CD4-positive, alpha-beta T cell (primary cell): ENCODE data around the gene HESX1. TPM values are rescaled to one million over a fixed set of nuclear protein-coding genes. Genes with fewer than 3 reads are reported as not detected.

Experiments used
- ATAC-seq: fragments of 200-7000 bp; cut with Tn5 transposase; one replicate; pipeline ENCODE4 v1.10.0; 2022; ENCODE audit warnings: mild to moderate bottlenecking; ENCODE audit not compliant: poor library complexity
- CTCF ChIA-PET: fragments of 350-600 bp; sonication (Branson Sonifier 250); formaldehyde crosslinking; loops from one replicate; lab custom pipeline; 2021; ENCODE audit warnings: antibody characterized with exemption, inconsistent platforms; lab: Charles Lee
- POLR2A ChIA-PET: fragments of 350-600 bp; sonication (Branson Sonifier 250); formaldehyde crosslinking; loops from one replicate; lab custom pipeline; 2021; ENCODE audit warnings: antibody characterized with exemption, inconsistent platforms; lab: Charles Lee
- DNase-seq, 14 experiments: peaks; one replicate each; pipeline ENCODE4 v3.0.0-alpha.2; 2013 to 2020; ENCODE audit warnings: mixed read lengths in 2 of 14
- H3K27ac ChIP-seq, 2 donors: one replicate each; pipeline versions ENCODE4 v1.5.1 to v1.7.0; 2013; ENCODE audit warnings: low read length in 2 of 2, low read depth in 1 of 2, mild to moderate bottlenecking in 1 of 2
- H3K27me3 ChIP-seq, 2 experiments: 1 replicate in 1 of 2; 2 replicates in 1 of 2; pipeline versions ENCODE4 v1.6.1 to v1.7.0; 2013; ENCODE audit warnings: low read length in 2 of 2, control low read depth in 1 of 2, mild to moderate bottlenecking in 1 of 2, moderate library complexity in 1 of 2; ENCODE audit not compliant: insufficient read depth in 2 of 2, control insufficient read depth in 1 of 2
- H3K36me3 ChIP-seq: one replicate; pipeline ENCODE4 v1.6.1; 2013; ENCODE audit warnings: low read length, control low read depth; ENCODE audit not compliant: insufficient read depth
- H3K4me1 ChIP-seq: one replicate; pipeline ENCODE4 v1.6.1; 2013; ENCODE audit warnings: low read length, control low read depth; ENCODE audit not compliant: insufficient read depth
- H3K4me3 ChIP-seq: one replicate; pipeline ENCODE4 v1.5.1; 2013; ENCODE audit warnings: mild to moderate bottlenecking, low read length, moderate library complexity
- H3K9me3 ChIP-seq, 2 experiments: 1 replicate in 1 of 2; 2 replicates in 1 of 2; pipeline versions ENCODE4 v1.6.1 to v1.7.0; 2013; ENCODE audit warnings: low read length in 2 of 2, mild to moderate bottlenecking in 2 of 2, control low read depth in 1 of 2, moderate library complexity in 1 of 2; ENCODE audit not compliant: control insufficient read depth in 1 of 2, insufficient read depth in 1 of 2
- H3K27ac Mint-ChIP-seq: one replicate; pipeline ENCODE4 v1.8.0; 2020; ENCODE audit warnings: mixed read lengths
- H3K27me3 Mint-ChIP-seq: one replicate; pipeline ENCODE4 v1.8.0; 2021; ENCODE audit warnings: mixed read lengths
- H3K36me3 Mint-ChIP-seq: one replicate; pipeline ENCODE4 v1.8.0; 2021; ENCODE audit warnings: low read depth, mixed read lengths
- H3K4me1 Mint-ChIP-seq: one replicate; pipeline ENCODE4 v1.8.0; 2021; ENCODE audit warnings: low read depth, mixed read lengths
- H3K4me3 Mint-ChIP-seq: one replicate; pipeline ENCODE4 v1.8.0; 2020; ENCODE audit warnings: mild to moderate bottlenecking, mixed read lengths
- H3K9me3 Mint-ChIP-seq: one replicate; pipeline ENCODE4 v1.8.0; 2020; ENCODE audit warnings: mixed read lengths
- intact Hi-C, 2 experiments: fragments of 100-400 bp; cut with DNase I in 1 of 2; cut with micrococcal nuclease in 1 of 2; formaldehyde crosslinking; loops; one replicate each; pipeline versions ENCODE4 v1.15.1 to v1.9.0; 2023 to 2025; cut with DNase I, micrococcal nuclease
- total RNA-seq, 174 experiments: library from RNA in 2 of 174; stranded (reverse) in 2 of 174; gene quantifications; one replicate each; pipeline ENCODE4 v1.2.3 and lab custom pipeline; 2021 to 2026
- TF ChIP-seq, protein P1 (sequence below): fragments of 200-600 bp; IDR thresholded peaks from one replicate; pipeline ENCODE4 v1.8.0; 2022; ENCODE audit warnings: antibody characterized with exemption, mild to moderate bottlenecking

Gene HESX1
- total RNA-seq, 2 experiments from 2014 or later: 0.39 TPM; not detected in 1

DNA sequence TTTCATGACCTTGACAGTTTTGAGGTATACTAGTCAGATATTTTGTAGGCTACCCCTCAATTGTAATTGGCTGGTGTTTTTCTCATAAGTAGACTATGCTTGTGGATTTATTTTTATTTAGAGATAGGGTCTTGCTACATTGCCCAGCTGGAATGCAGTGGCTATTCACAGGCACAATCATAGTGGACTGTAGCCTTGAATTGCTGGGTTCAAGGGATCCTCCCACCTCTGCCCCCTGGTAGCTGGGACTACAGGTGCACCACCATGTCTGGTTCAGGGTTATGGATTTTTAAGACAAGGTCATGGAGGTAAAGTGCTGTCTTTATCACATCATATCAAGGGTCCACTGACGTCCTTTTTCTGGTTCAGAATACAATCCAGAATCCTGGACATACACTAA lies 23.7 kb downstream of the HESX1 start:
- Histone ChIP-seq H3K36me3 (no peaks in the 10 kb centered on the region), H3K4me1 (no peaks in the 10 kb centered on the region), H3K27me3 (peaks cover 1 to 10% of the 10 kb centered on the region in 2 experiments), H3K9me3 (no peaks in the 10 kb centered on the region), H3K27ac (no peak overlapping the region), H3K4me3 (no peak overlapping the region)
- no peak for DNase-seq
- Mint-ChIP-seq H3K27ac (no peak overlapping the region), H3K4me1 (no peaks in the 10 kb centered on the region), H3K27me3 (peaks cover 31% of the 10 kb centered on the region), H3K4me3 (no peak overlapping the region), H3K36me3 (no peaks in the 10 kb centered on the region), H3K9me3 (no peaks in the 10 kb centered on the region)
- intact Hi-C loops: loop anchor here (10.0 kb wide), 3 partner anchors 259 to 649 kb away; partner anchors contain the start of gene PDE12 (in 1 of the 2)
- POLR2A ChIA-PET: no interaction called here
- ATAC-seq: no peak
- CTCF ChIA-PET: no interaction called here
- TF ChIP-seq, protein P1, sequence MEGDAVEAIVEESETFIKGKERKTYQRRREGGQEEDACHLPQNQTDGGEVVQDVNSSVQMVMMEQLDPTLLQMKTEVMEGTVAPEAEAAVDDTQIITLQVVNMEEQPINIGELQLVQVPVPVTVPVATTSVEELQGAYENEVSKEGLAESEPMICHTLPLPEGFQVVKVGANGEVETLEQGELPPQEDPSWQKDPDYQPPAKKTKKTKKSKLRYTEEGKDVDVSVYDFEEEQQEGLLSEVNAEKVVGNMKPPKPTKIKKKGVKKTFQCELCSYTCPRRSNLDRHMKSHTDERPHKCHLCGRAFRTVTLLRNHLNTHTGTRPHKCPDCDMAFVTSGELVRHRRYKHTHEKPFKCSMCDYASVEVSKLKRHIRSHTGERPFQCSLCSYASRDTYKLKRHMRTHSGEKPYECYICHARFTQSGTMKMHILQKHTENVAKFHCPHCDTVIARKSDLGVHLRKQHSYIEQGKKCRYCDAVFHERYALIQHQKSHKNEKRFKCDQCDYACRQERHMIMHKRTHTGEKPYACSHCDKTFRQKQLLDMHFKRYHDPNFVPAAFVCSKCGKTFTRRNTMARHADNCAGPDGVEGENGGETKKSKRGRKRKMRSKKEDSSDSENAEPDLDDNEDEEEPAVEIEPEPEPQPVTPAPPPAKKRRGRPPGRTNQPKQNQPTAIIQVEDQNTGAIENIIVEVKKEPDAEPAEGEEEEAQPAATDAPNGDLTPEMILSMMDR: no peak

DNA sequence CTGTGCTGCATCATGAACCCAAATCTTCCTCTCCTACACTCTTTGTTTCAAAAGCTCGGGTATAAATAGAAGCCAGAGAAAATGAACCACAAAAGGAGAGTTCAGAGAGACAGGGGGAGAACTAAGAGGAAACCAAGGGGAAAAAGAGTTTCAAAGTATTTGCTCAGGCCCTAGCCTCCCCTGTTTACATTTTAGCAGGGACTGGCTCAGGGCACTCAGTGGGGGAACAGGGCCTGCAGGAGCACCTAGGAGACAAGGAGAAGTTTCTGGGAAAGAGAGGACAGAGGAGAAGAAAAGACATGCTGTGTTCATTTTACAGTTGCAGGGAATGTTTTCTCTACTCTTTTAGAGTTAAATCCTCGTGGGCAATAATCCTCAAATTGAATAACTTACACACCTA lies 26.1 kb downstream of the HESX1 start:
- no peak overlapping the region for H3K4me3 Mint-ChIP-seq

DNA sequence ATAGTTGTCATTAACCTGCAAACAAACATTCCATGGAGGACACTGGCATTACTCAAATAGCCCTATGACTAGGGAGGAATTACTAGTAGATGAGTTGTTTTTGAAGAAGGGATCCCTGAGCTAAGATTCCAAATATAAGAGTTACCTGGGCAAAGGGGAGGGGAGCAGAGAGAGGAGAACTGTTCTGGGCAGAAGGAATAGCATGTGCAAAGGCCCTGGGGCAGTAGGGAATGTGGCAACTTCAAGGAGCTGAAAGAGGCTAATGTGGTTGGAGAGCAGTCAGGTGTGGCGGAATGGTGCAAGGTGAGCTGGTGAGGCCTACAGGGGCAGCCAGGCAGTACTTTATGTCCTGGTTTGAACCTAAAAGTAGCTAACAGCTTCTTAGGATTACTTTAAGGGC lies 28.8 kb downstream of the HESX1 start:
- no peak overlapping the region for H3K27ac Mint-ChIP-seq
- no peaks in the 10 kb centered on the region for H3K9me3 Mint-ChIP-seq
- H3K4me1 Mint-ChIP-seq: peaks cover 2% of the 10 kb centered on the region
- no peak overlapping the region for H3K4me3 Mint-ChIP-seq
- no peaks in the 10 kb centered on the region for H3K9me3 ChIP-seq
- H3K36me3 ChIP-seq: no peaks in the 10 kb centered on the region
- POLR2A ChIA-PET: interaction anchor here (1.1 to 1.2 kb wide), 2 partner anchors 56 to 385 kb away, joined by 3 to 4 read pairs; partner anchors contain the start of gene PDE12
- no peak overlapping the region for H3K4me3 ChIP-seq
- no peak overlapping the region for H3K27ac ChIP-seq
- H3K4me1 ChIP-seq: peaks cover 8% of the 10 kb centered on the region
- ATAC-seq (no peak), DNase-seq (no peak)
- no peaks in the 10 kb centered on the region for H3K36me3 Mint-ChIP-seq
- H3K27me3 ChIP-seq: peaks cover 27 to 39% of the 10 kb centered on the region in 2 experiments
- TF ChIP-seq, protein P1: no peak
- peaks cover 73% of the 10 kb centered on the region for H3K27me3 Mint-ChIP-seq
- intact Hi-C loops: loop anchor here (10.0 kb wide), 3 partner anchors 264 to 654 kb away; partner anchors contain the start of gene PDE12 (in 1 of the 2)
- CTCF ChIA-PET: interaction anchor here (0.8 to 1.6 kb wide), 3 partner anchors 23 to 89 kb away, joined by 3 to 4 read pairs (median 3); no protein-coding TSS in a partner anchor

More for the DNA sequence above, 26.1 kb downstream of the HESX1 start:
- ATAC-seq: no peak
- Mint-ChIP-seq H3K27ac (no peak overlapping the region), H3K36me3 (no peaks in the 10 kb centered on the region), H3K4me1 (no peaks in the 10 kb centered on the region), H3K27me3 (peaks cover 46% of the 10 kb centered on the region), H3K9me3 (no peaks in the 10 kb centered on the region)
- Histone ChIP-seq H3K4me1 (peaks cover 8% of the 10 kb centered on the region), H3K9me3 (no peaks in the 10 kb centered on the region), H3K27ac (no peak overlapping the region), H3K4me3 (no peak overlapping the region), H3K36me3 (no peaks in the 10 kb centered on the region), H3K27me3 (peaks cover 13 to 31% of the 10 kb centered on the region in 2 experiments)
- ChIA-PET POLR2A (no interaction called here), CTCF (no interaction called here)
- TF ChIP-seq, protein P1: no peak
- no peak for DNase-seq
- intact Hi-C loops: loop anchor here (10.0 kb wide), 3 partner anchors 261 to 651 kb away; partner anchors contain the start of gene PDE12 (in 1 of the 2)
